ENCODE results near the gene S100PBP. TPM values are rescaled to one million over a fixed set of nuclear protein-coding genes. Genes with fewer than 3 reads are reported as not detected.

Gene S100PBP
- total RNA-seq, 2 donors from 2014 or later = 16.2 to 17.5 TPM

- DNase-seq = no peak
- intact Hi-C loops (cut with DNase I) = no loop called here
- ATAC-seq = no peak
Observed at GRCh38 chr1:32891241-32891570, 73.8 kb downstream of the S100PBP start.

DNA sequence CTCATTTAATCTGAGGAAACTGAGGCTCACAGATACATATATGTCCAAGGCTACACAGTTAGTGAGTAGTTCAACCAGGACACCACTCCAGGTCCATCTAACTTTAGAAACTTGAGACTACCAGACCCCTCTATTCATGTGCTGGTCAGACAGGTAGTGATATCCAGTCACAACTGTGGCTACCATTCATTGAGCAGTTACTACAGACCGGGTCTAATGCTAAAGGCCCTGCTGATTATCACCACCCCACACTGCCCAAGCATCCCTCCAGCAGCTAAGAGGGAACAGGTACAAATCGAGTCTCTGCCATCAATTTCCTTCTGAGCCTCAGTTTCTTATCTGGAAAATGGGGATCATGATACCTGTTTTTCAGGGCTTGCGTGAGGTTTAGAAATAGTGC, 74.2 kb downstream of the S100PBP start:
- intact Hi-C loops (cut with DNase I) = no loop called here
- no peak for DNase-seq
- no peak for ATAC-seq

- DNase-seq = no peak
- peak; percentile 52 to 56 for ATAC-seq
- intact Hi-C loops (cut with DNase I) = no loop called here
Observed at GRCh38 chr1:32892368-32893197, 75.1 kb downstream of the S100PBP start.

DNA sequence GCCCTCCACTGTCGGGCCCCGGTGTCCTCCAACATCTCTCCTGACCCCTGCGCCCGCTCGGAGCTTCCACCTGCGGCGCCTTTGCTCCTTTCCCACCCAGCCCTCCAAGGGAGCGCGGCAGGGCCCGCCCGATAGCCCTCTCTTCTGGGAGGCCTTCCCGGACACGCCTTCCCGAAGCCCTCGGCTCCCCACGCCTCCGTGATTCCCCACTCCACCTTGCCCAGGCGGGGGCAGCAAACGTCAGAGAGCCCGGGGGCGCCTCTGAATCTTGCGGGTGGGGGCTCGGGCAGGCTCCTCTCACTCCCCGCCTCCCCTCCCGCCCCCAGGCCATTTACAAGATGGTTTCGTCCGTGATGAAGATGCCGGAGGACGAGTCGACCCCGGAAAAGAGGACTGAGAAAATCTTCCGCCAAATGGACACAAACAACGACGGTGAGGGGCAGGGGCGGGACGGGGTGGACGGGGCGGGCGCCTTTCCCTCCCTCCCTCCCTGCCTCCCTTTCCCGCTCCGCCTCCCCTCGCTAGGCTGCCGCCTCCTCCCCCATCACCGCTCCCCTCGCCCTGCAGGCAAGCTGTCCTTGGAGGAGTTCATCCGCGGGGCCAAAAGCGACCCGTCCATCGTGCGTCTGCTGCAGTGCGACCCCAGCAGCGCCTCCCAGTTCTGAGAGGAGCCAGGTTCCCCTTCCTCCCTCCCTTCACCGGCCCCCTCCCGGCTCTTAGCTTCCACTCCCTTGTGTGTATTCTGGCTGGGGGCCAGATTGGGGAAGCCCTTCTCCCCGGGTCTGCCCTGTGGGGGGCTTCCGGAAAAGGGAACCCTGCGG, 76.0 kb downstream of the S100PBP start:
- intact Hi-C loops (cut with DNase I) = no loop called here
- ATAC-seq (peak; percentile 73 to 75), DNase-seq (peak; percentile 46)

DNA sequence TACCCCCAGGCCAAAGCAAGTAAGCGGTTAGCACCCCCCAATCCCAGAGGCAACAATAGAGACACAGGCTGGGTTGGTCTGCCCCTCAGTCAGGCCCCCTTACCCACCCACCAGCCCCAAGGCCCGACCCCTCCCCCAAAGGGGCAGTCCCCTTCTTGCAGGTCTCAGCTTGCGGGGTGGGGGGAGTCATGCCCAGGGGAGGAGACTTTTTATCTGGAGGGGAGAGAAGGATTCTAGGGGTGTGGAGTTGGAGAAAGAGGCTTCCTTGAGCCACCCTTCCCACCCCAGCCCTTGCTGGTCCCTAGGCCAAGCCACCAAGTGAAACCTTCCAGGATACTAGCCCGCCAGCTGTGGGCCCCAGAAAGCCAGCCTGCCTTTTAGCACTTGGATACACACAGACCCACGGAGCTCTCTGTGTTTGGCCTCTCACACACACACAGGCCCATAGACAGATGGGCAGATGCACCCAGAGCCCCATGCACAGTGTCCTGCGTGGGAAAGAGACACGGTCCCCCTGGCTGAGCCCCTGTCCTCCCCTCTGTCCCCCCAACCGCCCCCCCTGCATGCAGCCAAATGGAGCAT, 76.7 kb downstream of the S100PBP start:
- ATAC-seq (no peak), DNase-seq (no peak)
- intact Hi-C loops (cut with DNase I) = no loop called here

- intact Hi-C loops (cut with DNase I) = no loop called here
- DNase-seq = no peak
- ATAC-seq = no peak
Observed at GRCh38 chr1:32894681-32895080, 77.2 kb downstream of the S100PBP start.

GRCh38 chr1:32895325-32896215, 78.1 kb downstream of the S100PBP start:
- intact Hi-C loops (cut with DNase I) = no loop called here
- DNase-seq (no peak), ATAC-seq (no peak)

DNA sequence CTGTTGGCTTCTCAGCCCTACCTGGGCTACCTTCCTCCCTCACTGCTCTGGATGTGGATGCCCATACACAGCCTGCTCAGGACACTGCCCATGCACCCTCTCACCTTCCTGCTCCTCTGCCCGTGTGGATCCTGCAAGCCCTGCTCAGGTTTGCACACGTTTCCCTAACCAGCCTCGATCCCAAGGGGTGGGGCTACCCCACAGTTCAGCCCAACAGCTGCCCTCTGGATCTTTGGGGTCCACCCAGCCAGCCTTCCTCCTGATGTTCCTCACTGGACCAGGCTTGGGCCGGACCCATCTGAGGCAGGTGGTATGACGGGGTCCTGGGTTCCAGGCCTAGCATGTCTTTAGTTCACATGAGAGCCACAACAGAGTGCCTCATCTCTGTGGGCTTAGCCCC, 79.0 kb downstream of the S100PBP start:
- intact Hi-C loops (cut with DNase I) = no loop called here
- no peak for ATAC-seq
- no peak for DNase-seq

DNA sequence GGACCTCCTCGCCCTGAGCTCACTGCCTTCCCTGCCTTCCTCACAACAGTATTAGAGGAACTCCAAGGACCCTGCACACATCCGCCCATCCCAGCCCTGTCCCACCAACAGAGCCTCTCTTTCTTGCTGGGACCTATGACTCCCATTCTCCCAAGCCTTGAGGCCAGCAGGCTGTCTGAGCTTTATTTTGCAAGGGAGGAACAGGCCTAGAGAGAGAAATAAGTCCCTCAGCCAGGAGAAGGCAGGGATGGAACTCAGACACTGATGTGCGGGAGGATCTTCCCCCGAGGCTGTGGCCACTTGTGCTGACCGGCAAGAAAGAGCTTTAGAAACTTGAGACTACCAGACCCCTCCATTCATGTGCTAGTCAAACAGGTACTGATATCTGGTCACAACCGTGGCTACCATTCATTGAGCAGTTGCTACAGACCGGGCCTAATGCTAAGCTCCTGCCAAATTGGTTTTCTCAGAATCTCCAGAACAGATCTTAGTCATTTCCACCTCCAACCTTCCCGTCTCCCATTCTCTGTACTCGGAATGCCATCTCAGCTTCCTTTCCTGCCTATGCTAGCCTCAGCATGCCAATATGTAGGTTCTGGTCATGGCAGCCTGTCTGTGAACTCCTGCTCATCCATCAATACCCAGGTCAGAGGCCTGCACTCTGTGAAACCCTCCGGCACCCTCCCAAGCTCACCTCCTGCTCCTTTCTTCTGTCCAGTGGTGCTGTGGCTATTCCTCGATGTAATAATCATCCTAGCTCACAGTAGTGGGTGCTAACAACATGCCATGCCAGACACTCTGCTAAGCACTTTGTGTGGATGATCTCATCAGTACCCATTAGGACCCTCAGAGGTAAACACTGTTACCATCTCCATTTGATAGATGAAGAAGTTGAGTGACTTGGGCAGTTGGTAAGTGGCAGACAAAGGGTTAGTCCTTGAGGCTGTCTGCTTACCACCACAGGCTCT, 79.9 kb downstream of the S100PBP start:
- intact Hi-C loops (cut with DNase I) = no loop called here
- no peak for ATAC-seq

DNA sequence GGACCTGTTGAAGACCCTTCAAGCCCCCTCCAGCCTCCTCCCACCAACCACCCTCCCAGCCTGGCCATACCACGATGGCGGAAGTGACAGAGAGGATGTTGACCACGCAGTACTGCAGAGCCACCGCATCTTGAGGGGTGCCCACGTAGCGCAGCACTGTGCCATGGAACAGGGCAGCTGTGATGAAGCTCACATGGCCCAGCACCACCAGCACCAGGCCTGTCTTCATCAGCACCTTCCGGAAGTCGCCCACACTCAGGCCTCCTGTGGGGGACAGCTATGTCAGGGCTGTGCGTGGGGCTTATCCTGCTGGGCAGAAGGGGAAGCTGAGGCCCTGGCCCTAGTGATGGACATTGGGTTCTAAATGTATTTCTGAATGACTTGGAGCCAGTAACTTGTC, 80.6 kb downstream of the S100PBP start:
- intact Hi-C loops (cut with DNase I) = no loop called here
- DNase-seq (no peak), ATAC-seq (no peak)

More for the DNA sequence above, 79.9 kb downstream of the S100PBP start:
- DNase-seq = no peak

DNA sequence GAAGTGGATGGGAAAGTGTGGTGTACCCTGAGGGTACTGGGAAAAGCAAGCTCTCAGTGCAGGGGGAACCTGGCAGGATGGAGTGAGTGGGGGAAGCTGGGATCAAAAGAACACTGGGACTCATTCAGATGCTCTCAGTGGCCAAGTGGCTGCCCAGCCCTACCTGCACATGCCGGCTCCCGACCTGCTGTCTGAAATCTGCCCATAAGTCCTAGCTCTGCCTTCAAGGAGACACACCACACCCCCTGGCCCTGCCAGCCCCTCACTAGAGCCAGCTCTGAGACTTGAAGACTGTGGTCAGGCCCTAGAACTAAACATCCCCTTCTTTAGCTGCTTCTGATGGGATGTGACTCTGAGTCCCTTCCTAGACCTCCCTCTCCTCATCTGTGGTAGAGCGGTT, 81.5 kb downstream of the S100PBP start:
- no peak for DNase-seq

DNA sequence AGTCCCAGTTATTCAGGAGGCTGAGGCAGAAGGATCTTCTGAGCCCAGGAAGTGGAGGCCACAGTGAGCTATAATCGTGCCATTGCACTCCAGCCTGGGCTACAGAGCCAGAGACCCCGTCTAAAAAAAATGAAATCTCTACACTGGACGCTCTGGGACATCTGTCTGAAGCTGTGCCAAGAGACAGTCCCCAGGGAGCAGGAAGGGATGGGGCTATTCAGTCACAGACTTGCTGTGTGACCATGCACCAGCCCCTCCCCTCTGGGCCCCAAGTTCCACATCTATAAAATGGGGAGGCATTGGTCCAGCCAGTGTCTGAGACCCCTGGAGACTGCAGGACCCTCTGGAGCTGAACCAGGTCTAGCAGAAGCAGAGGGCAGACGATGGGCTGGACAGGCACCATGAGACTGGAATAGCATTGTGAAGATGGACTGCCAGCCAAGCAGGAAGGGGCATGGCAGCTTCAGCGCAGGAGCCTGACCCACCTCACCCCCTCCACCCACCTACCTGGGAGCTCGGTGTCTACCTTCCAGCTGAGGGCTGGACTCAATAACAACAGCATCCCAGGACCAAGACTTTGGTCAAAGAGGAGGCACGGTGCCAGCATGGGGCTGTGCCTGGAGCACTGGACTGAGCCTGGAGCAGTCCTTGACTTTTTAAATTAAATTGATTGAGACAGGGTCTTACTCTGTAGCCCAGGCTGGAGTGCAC, 82.3 kb downstream of the S100PBP start:
- intact Hi-C loops (cut with DNase I) = no loop called here
- DNase-seq = no peak
- no peak for ATAC-seq

More for the DNA sequence above, 81.5 kb downstream of the S100PBP start:
- intact Hi-C loops (cut with DNase I) = no loop called here
- ATAC-seq = no peak

- peak in 1 of 2 donors; percentile 8 for ATAC-seq
- intact Hi-C loops (cut with DNase I) = no loop called here
- DNase-seq = no peak
Observed at GRCh38 chr1:32900371-32900955, 83.0 kb downstream of the S100PBP start.

DNA sequence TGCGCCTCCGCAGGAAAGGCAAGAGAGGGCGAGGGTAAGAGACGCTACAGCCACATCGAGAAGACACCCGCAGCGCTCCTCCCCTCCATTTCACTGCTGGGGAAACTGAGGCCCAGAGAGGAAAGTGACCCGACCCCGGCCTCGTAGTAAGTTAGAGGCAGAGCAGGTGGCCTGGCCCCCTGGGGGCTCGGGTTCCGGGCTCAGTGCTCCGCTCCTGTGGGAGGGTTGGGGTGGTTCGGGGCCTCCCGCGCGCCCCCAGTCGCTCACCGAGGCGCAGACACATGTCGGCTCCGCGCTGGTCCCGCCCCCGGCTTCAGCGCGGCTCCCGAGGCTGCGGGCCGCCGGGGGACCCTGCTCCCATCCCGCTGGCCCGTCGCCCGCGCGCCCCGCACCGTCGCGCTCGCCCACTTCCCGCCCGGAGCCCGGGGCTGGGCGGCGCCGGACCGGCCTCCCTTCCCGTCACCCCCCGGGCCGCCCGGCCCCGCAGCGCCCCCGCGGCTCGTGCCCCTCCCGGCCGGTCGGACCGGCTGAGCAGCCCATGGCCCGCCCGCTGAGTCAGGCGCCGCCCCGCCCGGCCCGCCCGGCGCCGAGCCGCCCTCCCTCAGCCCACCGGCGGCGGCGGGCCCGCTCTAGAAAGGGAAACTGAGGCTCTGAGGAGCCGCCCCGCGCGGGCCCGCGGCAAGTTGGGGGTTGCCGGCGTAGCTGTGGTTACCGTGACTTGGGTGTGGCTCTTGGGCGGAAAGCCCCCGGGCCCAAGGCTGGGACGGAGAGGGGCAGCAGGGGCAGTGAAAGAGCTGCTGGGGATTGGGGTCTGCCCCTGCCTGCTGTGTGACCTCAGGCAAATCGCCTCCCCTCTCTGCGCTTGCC, 83.7 kb downstream of the S100PBP start, which contains the start of gene TMEM54:
TMEM54 (minus strand) TSS at position 434 of the 867 bp plus-strand sequence; CDS start at position 283, 151 bp downstream.
- intact Hi-C loops (cut with DNase I) = no loop called here
- ATAC-seq (peak; percentile 81 to 93), DNase-seq (peak; percentile 61)

GRCh38 chr1:32901823-32902534, 84.5 kb downstream of the S100PBP start:
- intact Hi-C loops (cut with DNase I) = no loop called here
- DNase-seq = no peak
- no peak for ATAC-seq

Measured in left cardiac atrium (tissue), 4 donors.